Measurements from ENCODE around the gene ZNF285.
"Not testable (repeated sequence)": the region's sequence is repeated elsewhere in the genome, so short reads cannot be mapped to it uniquely, and the experiment has no call there.

ZNF285 gene

DNA sequence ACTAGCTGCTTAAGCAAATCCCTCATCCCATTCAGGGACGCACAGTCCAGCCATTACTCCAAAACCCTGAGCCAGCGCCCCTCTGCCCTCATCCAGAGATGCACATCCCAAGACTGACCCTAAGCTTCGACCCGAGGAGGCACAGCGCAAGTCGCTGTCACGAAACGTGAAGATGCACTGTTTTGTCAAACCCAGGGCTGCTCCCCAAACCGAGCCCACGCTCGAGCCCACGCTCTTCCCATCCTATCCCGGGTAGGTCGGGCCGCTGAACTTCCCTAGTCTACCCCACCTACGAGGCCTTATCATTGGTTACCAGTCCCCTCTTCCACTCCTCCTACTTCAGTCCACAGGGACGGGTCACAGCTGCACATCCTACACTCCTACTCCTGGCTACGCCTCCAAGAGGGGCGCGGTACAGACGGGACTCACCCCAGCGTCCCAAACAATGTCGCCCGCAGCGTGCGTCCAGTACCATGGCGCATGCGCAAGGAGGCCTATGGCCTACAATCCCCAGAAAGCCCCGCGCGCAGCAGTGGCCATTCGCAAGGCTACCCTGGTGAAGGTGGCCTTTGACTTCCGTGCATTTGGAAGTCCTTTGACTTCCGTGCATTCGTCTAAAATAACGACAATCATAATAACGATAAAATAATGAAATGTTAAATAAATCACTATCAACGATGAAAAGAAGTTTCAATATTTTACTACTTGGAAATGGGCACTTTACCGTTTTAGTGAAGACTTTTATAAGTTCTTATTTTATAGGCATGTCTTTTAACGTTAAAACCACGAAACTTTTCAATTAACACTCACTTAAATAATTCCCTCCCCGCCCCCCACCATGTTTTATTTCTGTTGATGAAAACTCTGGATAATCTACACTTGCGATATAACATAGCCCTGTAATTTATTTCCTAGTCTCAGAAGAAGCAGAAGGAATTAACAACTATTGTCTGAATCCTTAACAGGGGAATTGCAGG lies at the start of gene ZNF285:
ZNF285 (minus strand) TSS at position 470 of the 977 bp plus-strand sequence. CDS start 4,395 bp downstream, outside the sequence.
- in situ Hi-C loops (cut with MboI; ENCODE audit: low pct_unique_long_range_greater_than_20kb, low sequenced_read_pairs) = no loop called here
- DNase-seq = no peak

- no peak for DNase-seq
- in situ Hi-C loops (cut with MboI; ENCODE audit: low pct_unique_long_range_greater_than_20kb, low sequenced_read_pairs) = no loop called here
Measured at GRCh38 chr19:44447916-44448674, 46.7 kb upstream of the ZNF285 start, which contains the start of gene ZNF229. Gene ZNF229, minus strand, starts transcription at chr19:44448472. Its CDS starts 5,625 bp downstream, at chr19:44442847.

DNA sequence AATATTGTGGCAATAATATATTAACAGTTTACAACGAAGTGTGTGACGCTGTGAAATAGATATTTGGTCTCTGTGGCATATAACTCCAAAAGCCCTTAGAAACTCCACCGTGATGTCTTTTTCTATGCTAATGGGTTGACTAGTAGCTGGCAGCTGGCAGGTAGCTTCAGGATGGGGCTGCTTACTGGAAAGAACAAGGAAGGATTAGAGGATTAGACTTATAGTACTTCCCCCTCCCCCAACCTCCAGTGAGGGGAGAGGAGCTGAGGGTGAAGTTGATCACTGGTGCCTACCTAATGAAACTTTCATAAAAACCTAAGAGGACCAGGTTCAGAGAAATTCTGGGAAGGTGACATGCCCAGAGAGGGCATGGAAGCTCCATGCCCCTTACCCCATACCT lies 37.0 kb upstream of the ZNF285 start:
- in situ Hi-C loops (cut with MboI; ENCODE audit: low pct_unique_long_range_greater_than_20kb, low sequenced_read_pairs) = no loop called here
- DNase-seq = no peak

DNA sequence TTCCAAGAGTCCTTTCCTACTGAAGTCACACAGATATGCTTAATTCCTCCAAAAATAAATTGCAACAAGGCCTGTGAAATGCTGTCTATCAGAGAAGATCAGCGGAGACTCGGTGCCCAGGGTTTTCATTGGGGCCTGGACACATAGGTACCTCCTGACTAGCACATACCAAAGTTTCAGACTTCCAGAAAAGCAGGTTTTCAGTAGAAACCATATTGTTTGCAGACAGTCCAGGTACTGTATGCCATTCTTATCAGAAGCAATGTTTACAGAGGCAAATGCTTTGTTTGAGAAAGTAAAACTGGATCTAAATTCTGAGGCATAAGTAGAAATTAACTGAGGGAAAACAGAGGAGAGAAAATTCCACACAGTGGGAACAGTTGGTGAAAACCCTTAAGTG lies 34.0 kb upstream of the ZNF285 start:
- no peak for DNase-seq
- in situ Hi-C loops (cut with MboI; ENCODE audit: low pct_unique_long_range_greater_than_20kb, low sequenced_read_pairs) = no loop called here

DNA sequence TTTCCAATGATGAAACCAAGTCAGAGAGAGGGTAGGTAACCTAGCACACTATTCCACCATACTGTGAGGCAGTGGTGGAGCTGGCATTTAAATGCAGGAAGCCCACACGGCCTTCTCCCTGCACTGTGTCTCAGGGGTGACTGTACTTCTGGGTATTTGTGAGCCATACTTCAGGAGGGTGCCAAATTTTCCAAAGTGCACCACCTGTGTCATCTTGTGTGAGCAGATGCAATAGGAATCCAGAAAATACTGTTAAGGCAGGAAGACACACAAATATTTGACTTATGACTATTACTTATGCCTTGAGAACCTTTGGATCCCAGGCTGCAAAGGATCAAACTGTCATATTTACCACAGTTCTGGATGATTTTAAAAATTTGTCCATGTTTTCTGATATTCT lies 29.5 kb upstream of the ZNF285 start:
- no peak for DNase-seq
- in situ Hi-C loops (cut with MboI; ENCODE audit: low pct_unique_long_range_greater_than_20kb, low sequenced_read_pairs) = no loop called here

- in situ Hi-C loops (cut with MboI; ENCODE audit: low pct_unique_long_range_greater_than_20kb, low sequenced_read_pairs); DNase-seq: not testable (repeated sequence)
Measured at GRCh38 chr19:44415553-44415952, 14.1 kb upstream of the ZNF285 start.

- in situ Hi-C loops (cut with MboI; ENCODE audit: low pct_unique_long_range_greater_than_20kb, low sequenced_read_pairs); DNase-seq: not testable (repeated sequence)
Measured at GRCh38 chr19:44389268-44389667, 12.1 kb downstream of the ZNF285 start.

- DNase-seq = no peak
- in situ Hi-C loops (cut with MboI; ENCODE audit: low pct_unique_long_range_greater_than_20kb, low sequenced_read_pairs) = no loop called here
Measured at GRCh38 chr19:44374789-44375188, 26.6 kb downstream of the ZNF285 start.

- in situ Hi-C loops (cut with MboI; ENCODE audit: low pct_unique_long_range_greater_than_20kb, low sequenced_read_pairs) = no loop called here
- no peak for DNase-seq
Measured at GRCh38 chr19:44371815-44372480, 29.5 kb downstream of the ZNF285 start.

- in situ Hi-C loops (cut with MboI; ENCODE audit: low pct_unique_long_range_greater_than_20kb, low sequenced_read_pairs) = no loop called here
- no peak for DNase-seq
Measured at GRCh38 chr19:44367024-44367423, 34.4 kb downstream of the ZNF285 start.

GRCh38 chr19:44356383-44357111 lies 44.9 kb downstream of the ZNF285 start, which contains the start of gene ZNF112:
Gene ZNF112, minus strand, starts transcription at chr19:44356680. Its CDS starts 16,141 bp downstream, at chr19:44340539.
- in situ Hi-C loops (cut with MboI; ENCODE audit: low pct_unique_long_range_greater_than_20kb, low sequenced_read_pairs) = no loop called here
- peak; percentile 96 for DNase-seq

DNA sequence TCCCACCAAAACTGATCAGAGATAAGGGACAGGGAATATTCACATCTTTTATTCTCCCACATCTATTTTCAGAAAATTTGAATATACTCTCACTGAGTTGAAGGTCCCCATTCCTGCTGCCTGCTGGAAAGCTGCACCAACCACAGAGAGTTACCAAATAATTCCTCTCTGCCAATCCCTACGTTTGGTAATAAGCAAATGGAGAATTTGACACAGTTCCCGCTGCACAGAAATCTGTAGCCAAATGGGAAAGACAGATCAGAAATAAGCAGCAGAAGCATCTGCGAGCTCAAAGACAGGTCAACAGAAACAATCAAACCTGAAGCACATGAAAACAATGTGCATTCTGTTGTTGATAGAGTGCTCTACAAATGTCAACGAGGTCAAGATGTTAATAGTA lies 54.9 kb downstream of the ZNF285 start:
- in situ Hi-C loops (cut with MboI; ENCODE audit: low pct_unique_long_range_greater_than_20kb, low sequenced_read_pairs) = no loop called here

GRCh38 chr19:44345959-44346358 lies 55.4 kb downstream of the ZNF285 start:
- DNase-seq = no peak
- in situ Hi-C loops (cut with MboI; ENCODE audit: low pct_unique_long_range_greater_than_20kb, low sequenced_read_pairs) = no loop called here

More for the DNA sequence above, 54.9 kb downstream of the ZNF285 start:
- DNase-seq = no peak

GRCh38 chr19:44344255-44344654 lies 57.2 kb downstream of the ZNF285 start:
- DNase-seq = no peak
- in situ Hi-C loops (cut with MboI; ENCODE audit: low pct_unique_long_range_greater_than_20kb, low sequenced_read_pairs) = no loop called here

DNA sequence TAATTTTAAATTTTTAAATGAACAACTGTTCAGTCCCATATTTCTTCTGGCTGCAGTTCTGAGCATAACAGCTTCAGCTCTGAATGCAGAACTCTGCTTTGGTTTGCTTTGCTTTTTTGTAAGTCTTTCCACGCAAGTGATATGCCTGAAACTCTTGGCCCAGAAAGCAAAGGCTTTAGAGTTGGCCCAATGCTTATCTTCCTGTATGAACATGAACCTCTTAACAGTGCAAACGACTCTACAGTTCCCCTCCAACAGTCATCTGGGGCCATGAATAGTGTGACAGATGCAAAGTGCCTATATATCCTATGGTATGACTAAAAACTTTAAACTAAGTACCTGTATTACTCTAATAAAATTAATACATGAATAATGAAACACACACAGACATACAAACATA lies 59.6 kb downstream of the ZNF285 start:
- in situ Hi-C loops (cut with MboI; ENCODE audit: low pct_unique_long_range_greater_than_20kb, low sequenced_read_pairs) = no loop called here
- no peak for DNase-seq

DNA sequence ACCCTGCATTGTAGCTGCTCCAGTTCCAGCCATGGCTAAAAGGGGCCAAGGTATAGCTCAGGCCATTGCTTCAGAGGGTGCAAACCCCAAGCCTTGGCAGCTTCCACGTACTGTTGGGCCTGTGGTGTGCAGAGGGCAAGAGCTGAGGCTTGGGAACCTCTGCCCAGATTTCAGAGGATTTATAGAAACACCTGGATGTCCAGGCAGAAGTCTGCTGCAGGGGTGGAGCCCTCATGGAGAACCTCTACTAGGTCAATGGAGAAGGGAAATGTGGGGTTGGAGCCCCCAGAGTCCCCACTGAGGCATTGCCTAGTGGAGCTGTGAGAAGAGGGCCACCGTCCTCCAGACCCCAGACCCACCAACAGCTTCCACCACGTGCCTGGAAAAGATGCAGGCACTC lies 66.8 kb downstream of the ZNF285 start:
- DNase-seq; in situ Hi-C loops (cut with MboI; ENCODE audit: low pct_unique_long_range_greater_than_20kb, low sequenced_read_pairs): not testable (repeated sequence)
